ENCODE data around the gene CTSC.

- no peak for TF ChIP-seq CTCF (IDR thresholded peaks at IDR 0.05)
- TF ChIP-seq POLR2A (IDR thresholded peaks at IDR 0.05), result no peak
Measured at GRCh38 chr11:88292171-88292843, 45.2 kb downstream of the CTSC start.
